HepG2 (cell line): ENCODE data around the gene PLEKHG2. TPM values are rescaled to one million over a fixed set of nuclear protein-coding genes. Genes with fewer than 3 reads are reported as not detected.

Source experiments
- ATAD3A ChIP-seq: sonication (generic); formaldehyde crosslinking; IDR thresholded peaks from 2 replicates; pipeline ENCODE4 v1.4.0; 2020; ENCODE audit warnings: missing genetic modification reagents
- ATF7 ChIP-seq, 2 experiments: fragments of 450-650 bp in 1 of 2; sonication (generic) in 1 of 2; formaldehyde crosslinking in 1 of 2; IDR thresholded peaks; 2 replicates each; pipeline versions ENCODE4 v1.4.0 to v1.6.1; 2016 to 2020; ENCODE audit warnings: antibody characterized with exemption in 1 of 2, mild to moderate bottlenecking in 1 of 2, missing genetic modification reagents in 1 of 2
- ELF1 ChIP-seq: sonication (generic); formaldehyde crosslinking; IDR thresholded peaks from 2 replicates; pipeline ENCODE4 v1.4.0; 2020; ENCODE audit warnings: missing genetic modification reagents
- FOXP1 ChIP-seq, 2 experiments: fragments of 450-650 bp in 1 of 2; IDR thresholded peaks; 2 replicates each; pipeline ENCODE4 v1.6.1; 2017 to 2018; ENCODE audit warnings: antibody characterized with exemption in 1 of 2
- HINFP ChIP-seq: sonication (generic); formaldehyde crosslinking; IDR thresholded peaks from 2 replicates; pipeline ENCODE4 v1.4.0; 2020; ENCODE audit warnings: low read depth, mild to moderate bottlenecking, missing genetic modification reagents
- HNF4A ChIP-seq: sonication (generic); formaldehyde crosslinking; IDR thresholded peaks from 2 replicates; pipeline ENCODE4 v1.4.0; 2020; ENCODE audit warnings: missing genetic modification reagents
- KDM5A ChIP-seq: fragments of 200-600 bp; sonication (generic); IDR thresholded peaks from 2 replicates; pipeline ENCODE4 v1.7.0; 2018; ENCODE audit warnings: antibody characterized with exemption, mild to moderate bottlenecking, low read length, borderline replicate concordance
- KLF15 ChIP-seq: sonication (generic); formaldehyde crosslinking; IDR thresholded peaks from 2 replicates; pipeline ENCODE4 v1.8.1; 2023; ENCODE audit warnings: borderline replicate concordance, mild to moderate bottlenecking, inconsistent platforms, missing genetic modification reagents, mixed read lengths
- MBNL3 ChIP-seq: fragments of 250-450 bp; sonication (Bioruptor Pico); conservative IDR thresholded peaks from 2 replicates; pipeline ENCODE4 v1.8.0; 2022; ENCODE audit warnings: mild to moderate bottlenecking, inconsistent platforms
- MIXL1 ChIP-seq: IDR thresholded peaks from 2 replicates; pipeline ENCODE4 v1.6.1; 2016
- NR1H2 ChIP-seq: sonication (generic); formaldehyde crosslinking; IDR thresholded peaks from 2 replicates; pipeline ENCODE4 v1.8.1; 2022; ENCODE audit warnings: low read depth, missing genetic modification reagents, borderline replicate concordance
- NR3C1 ChIP-seq: sonication (generic); formaldehyde crosslinking; IDR thresholded peaks from 2 replicates; pipeline ENCODE4 v1.4.0; 2020; ENCODE audit warnings: missing genetic modification reagents
- RNF2 ChIP-seq: fragments of 450-650 bp; conservative IDR thresholded peaks from 2 replicates; pipeline ENCODE4 v1.6.1; 2016; ENCODE audit warnings: low read depth
- SALL1 ChIP-seq: sonication (generic); formaldehyde crosslinking; IDR thresholded peaks from 2 replicates; pipeline ENCODE4 v1.8.0; 2022; ENCODE audit warnings: mild to moderate bottlenecking, missing genetic modification reagents
- SNRNP70 ChIP-seq: fragments of 200-400 bp; formaldehyde crosslinking; IDR thresholded peaks from 2 replicates; pipeline ENCODE4 v1.6.1; 2017; ENCODE audit warnings: mild to moderate bottlenecking, low read depth, low read length, moderate library complexity
- SPEN ChIP-seq: sonication (generic); formaldehyde crosslinking; IDR thresholded peaks from 2 replicates; pipeline ENCODE4 v1.5.1; 2020; ENCODE audit warnings: low read depth, mild to moderate bottlenecking, missing genetic modification reagents
- U2AF2 ChIP-seq: fragments of 200-400 bp; formaldehyde crosslinking; IDR thresholded peaks from 2 replicates; pipeline ENCODE4 v1.6.1; 2017; ENCODE audit warnings: low read depth, mild to moderate bottlenecking, low read length
- UBTF ChIP-seq: sonication (generic); formaldehyde crosslinking; IDR thresholded peaks from 2 replicates; pipeline ENCODE4 v1.4.0; 2020; ENCODE audit warnings: mild to moderate bottlenecking, missing genetic modification reagents
- YEATS2 ChIP-seq: sonication (generic); formaldehyde crosslinking; IDR thresholded peaks from 2 replicates; pipeline ENCODE4 v1.4.0; 2020; ENCODE audit warnings: missing genetic modification reagents, borderline replicate concordance
- ZBTB3 ChIP-seq: sonication (generic); formaldehyde crosslinking; IDR thresholded peaks from 2 replicates; pipeline ENCODE4 v1.4.0; 2020; ENCODE audit warnings: low read depth, mild to moderate bottlenecking, moderate library complexity, missing genetic modification reagents, borderline replicate concordance
- ZBTB7A ChIP-seq: sonication (generic); formaldehyde crosslinking; IDR thresholded peaks from 2 replicates; pipeline ENCODE4 v1.8.0; 2022; ENCODE audit warnings: mild to moderate bottlenecking, missing genetic modification reagents
- ZNF124 ChIP-seq: sonication (generic); formaldehyde crosslinking; IDR thresholded peaks from 2 replicates; pipeline ENCODE4 v1.4.0; 2020; ENCODE audit warnings: missing genetic modification reagents
- ZNF260 ChIP-seq: sonication (generic); formaldehyde crosslinking; IDR thresholded peaks from 2 replicates; pipeline ENCODE4 v1.4.0; 2020; ENCODE audit warnings: missing genetic modification reagents, low read depth, mild to moderate bottlenecking, borderline replicate concordance
- ZNF629 ChIP-seq: sonication (generic); formaldehyde crosslinking; conservative IDR thresholded peaks from 2 replicates; pipeline ENCODE4 v1.5.0; 2020; ENCODE audit warnings: missing genetic modification reagents
- ZNF660 ChIP-seq: sonication (generic); formaldehyde crosslinking; IDR thresholded peaks from 2 replicates; pipeline ENCODE4 v1.5.1; 2020; ENCODE audit warnings: mild to moderate bottlenecking, low read depth, missing genetic modification reagents, borderline replicate concordance
- ZNF674 ChIP-seq: sonication (generic); formaldehyde crosslinking; IDR thresholded peaks from 2 replicates; pipeline ENCODE4 v1.5.0; 2020; ENCODE audit warnings: low read depth, mild to moderate bottlenecking, missing genetic modification reagents
- ZNF720 ChIP-seq: sonication (generic); formaldehyde crosslinking; IDR thresholded peaks from 2 replicates; pipeline ENCODE4 v1.4.0; 2020; ENCODE audit warnings: missing genetic modification reagents
- polyA plus RNA-seq, 8 experiments: library from polyadenylated mRNA; depleted of rRNA in 3 of 8; stranded (reverse) in 7 of 8; unstranded in 1 of 8; fragments of >200 nt; fragmentation: Illumina TruSeq in 4 of 8; extraction: Trizol in 4 of 8; gene quantifications; 2 replicates each; pipeline versions ENCODE4 v1.2.1 to v1.2.3, GENCODE V29; 2011 to 2016; ENCODE audit warnings: low read depth in 4 of 8, missing spikeins in 1 of 8, mixed read lengths in 1 of 8; ENCODE audit not compliant: insufficient read depth in 1 of 8
- total RNA-seq, 5 experiments: library from RNA; depleted of rRNA; stranded (reverse); fragments of >200 nt; fragmentation: Illumina TruSeq; extraction: Trizol; gene quantifications; 2 replicates each; pipeline ENCODE4 v1.2.3, GENCODE V29; 2016; ENCODE audit warnings: low read depth in 1 of 5

PLEKHG2 gene
- total and polyA plus RNA-seq, 2 of the 13 experiments (the other 11 are each of a cell fraction or from before 2014, with no cell fraction given), result 3.6 to 6.8 TPM

DNA sequence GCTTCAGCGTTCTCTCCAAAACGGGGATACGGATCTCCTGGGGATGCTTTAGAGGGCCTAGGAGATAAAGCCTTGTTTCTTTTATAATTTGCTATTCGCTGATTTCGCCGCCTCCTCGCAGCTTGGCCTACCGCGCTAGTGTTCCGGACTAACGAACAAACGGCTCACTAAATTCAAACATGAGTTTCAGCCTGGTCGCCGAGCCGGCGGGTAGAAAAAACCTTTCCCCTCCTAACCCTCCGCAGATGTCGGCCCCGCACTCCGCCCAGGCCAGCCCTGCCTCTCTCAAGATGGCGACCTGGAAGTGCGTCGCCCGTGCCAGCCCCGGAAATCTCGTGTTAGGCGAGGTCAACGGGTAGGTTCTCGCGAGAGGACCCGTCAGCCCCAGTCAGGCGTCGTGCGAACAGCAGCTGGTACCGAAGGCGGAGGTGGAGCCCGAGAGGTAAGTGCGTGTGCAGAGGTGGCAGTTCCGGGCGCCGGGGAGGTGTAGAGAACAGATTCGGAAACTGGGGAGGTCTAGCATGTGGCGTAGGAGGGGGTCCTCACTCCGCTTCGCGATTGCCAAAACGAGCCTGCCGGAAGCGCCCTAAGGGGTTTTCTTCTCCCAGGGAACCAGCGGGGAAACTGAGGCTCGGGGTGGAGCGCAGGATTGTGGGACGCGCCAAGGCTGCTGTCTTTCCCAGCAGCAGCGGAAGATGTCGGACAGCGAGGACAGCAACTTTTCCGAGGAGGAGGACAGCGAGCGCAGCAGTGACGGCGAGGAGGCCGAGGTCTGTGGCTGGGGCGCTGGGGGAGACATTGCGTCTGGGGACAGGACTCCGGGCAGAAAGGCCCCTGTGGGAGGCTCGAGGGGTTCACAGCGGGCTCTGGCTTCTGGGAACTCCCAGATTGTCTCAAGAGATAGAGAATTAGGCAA, 33.0 kb downstream of the PLEKHG2 start, which contains the start of gene SUPT5H (continued):
- TF ChIP-seq ELF1 (CRISPR knock-in tag), result peak; percentile 98
- no peak for TF ChIP-seq ZNF260 (CRISPR knock-in tag)
- TF ChIP-seq HNF4A (CRISPR knock-in tag), result no peak
- no peak for TF ChIP-seq FOXP1 (IDR thresholded peaks at IDR 0.05)
- TF ChIP-seq FOXP1 (CRISPR knock-in tag; IDR thresholded peaks at IDR 0.05), result no peak
- TF ChIP-seq ZBTB7A (CRISPR knock-in tag), result peak; percentile 44; the same call in 1 of the 2 replicates
- TF ChIP-seq ZNF629 (CRISPR knock-in tag), result no peak
- TF ChIP-seq MIXL1 (CRISPR knock-in tag), result peak; percentile 72
- TF ChIP-seq ZNF674, result no peak
- no peak for TF ChIP-seq U2AF2
- TF ChIP-seq ATF7 (IDR thresholded peaks at IDR 0.05), result no peak
- no peak; the same call in 1 of the 2 replicates for TF ChIP-seq ATF7 (CRISPR knock-in tag; IDR thresholded peaks at IDR 0.05)
- TF ChIP-seq ZBTB3 (CRISPR knock-in tag), result no peak
- TF ChIP-seq KDM5A, result peak; percentile 61; the same call in 1 of the 2 replicates
- TF ChIP-seq ZNF660 (CRISPR knock-in tag), result no peak
- TF ChIP-seq NR1H2 (CRISPR knock-in tag), result no peak
- TF ChIP-seq SNRNP70, result no peak
- TF ChIP-seq ATAD3A (CRISPR knock-in tag), result no peak
- TF ChIP-seq UBTF, result peak; percentile 81
- TF ChIP-seq KLF15 (CRISPR knock-in tag), result 0 out of 2 replicates have a peak, but pooled peaks have one; percentile 49
- peak; percentile 91 for TF ChIP-seq SALL1 (CRISPR knock-in tag)
- peak; percentile 99 for TF ChIP-seq YEATS2
- TF ChIP-seq NR3C1 (CRISPR knock-in tag), result no peak
- TF ChIP-seq MBNL3 (CRISPR knock-in tag), result no peak
- TF ChIP-seq HINFP (CRISPR knock-in tag), result peak; percentile 83; the same call in 1 of the 2 replicates
- no peak for TF ChIP-seq ZNF124 (CRISPR knock-in tag)
- peak; percentile 98 for TF ChIP-seq SPEN (CRISPR knock-in tag)
- TF ChIP-seq ZNF720 (CRISPR knock-in tag), result no peak
- 0 out of 2 replicates have a peak, but pooled peaks have one; percentile 57 for TF ChIP-seq RNF2
